Body of pancreas (tissue), 4 donors: ENCODE measurements around the gene PRM1. TPM values are rescaled to one million over a fixed set of nuclear protein-coding genes. Genes with fewer than 3 reads are reported as not detected.
A peak's percentile ranks its signal among the peaks of the same experiment; 100 is the strongest.

ENCODE experiments used
- ATAC-seq: fragments of 150-250 bp; one replicate; pipeline ENCODE4 v1.9.1; 2016
- DNase-seq, 4 donors: peaks; one replicate each; pipeline ENCODE4 v3.0.0-alpha.2; 2019
- H3K27ac ChIP-seq, 4 donors: fragments of 200-600 bp; sonication (generic); 1 replicate in 3 of 4; 2 replicates in 1 of 4; pipeline versions ENCODE4 v1.5.1 to v1.6.1; 2016 to 2019; ENCODE audit warnings: mild to moderate bottlenecking in 1 of 4, mixed read lengths in 1 of 4, moderate library complexity in 1 of 4
- H3K27me3 ChIP-seq, 2 donors: fragments of 200-600 bp; sonication (generic); one replicate each; pipeline ENCODE4 v1.6.0; 2016; ENCODE audit warnings: mild to moderate bottlenecking in 1 of 2
- H3K36me3 ChIP-seq, 2 donors: fragments of 200-600 bp; sonication (generic); replicated peaks in 1 of 2; 2 replicates each; pipeline ENCODE4 v1.5.1; 2016; ENCODE audit warnings: low read depth in 2 of 2; ENCODE audit not compliant: insufficient read depth in 1 of 2
- H3K4me1 ChIP-seq: fragments of 200-600 bp; sonication (generic); one replicate; pipeline ENCODE4 v1.6.0; 2016
- H3K4me3 ChIP-seq, 2 donors: fragments of 200-600 bp; sonication (generic); 1 replicate in 1 of 2; 2 replicates in 1 of 2; pipeline ENCODE4 v1.5.1; 2016 to 2019
- H3K9me3 ChIP-seq, 3 donors: fragments of 200-600 bp; sonication (generic); 1 replicate in 2 of 3; 2 replicates in 1 of 3; pipeline ENCODE4 v1.5.1; 2016
- CTCF ChIP-seq, 7 experiments: fragments of 450-650 bp in 4 of 7; fragments of 200-600 bp in 3 of 7; sonication (generic) in 3 of 7; IDR thresholded peaks; one replicate each; pipeline ENCODE4 v1.5.1; 2016 to 2019; ENCODE audit warnings: antibody characterized with exemption in 7 of 7
- POLR2A ChIP-seq, 3 donors: fragments of 450-650 bp; IDR thresholded peaks; one replicate each; pipeline ENCODE4 v1.6.1; 2016; ENCODE audit warnings: antibody characterized with exemption in 3 of 3, mild to moderate bottlenecking in 2 of 3
- WGBS, 2 donors: methylation state at CpG; one replicate each; pipeline ENCODE4 v1.1.5; 2017; 5-methylcytosine and 5-hydroxymethylcytosine counted together
- intact Hi-C: fragments of 100-400 bp; cut with DNase I; formaldehyde crosslinking; loops from one replicate; pipeline ENCODE4 v1.15.1; 2023
- total RNA-seq, 2 donors: library from RNA; depleted of rRNA; stranded (reverse); fragments of >200 nt; gene quantifications; one replicate each; pipeline ENCODE4 v1.1.0, GENCODE V29; 2016

The PRM1 gene
- total RNA-seq, 2 donors from 2014 or later, result not detected

DNA sequence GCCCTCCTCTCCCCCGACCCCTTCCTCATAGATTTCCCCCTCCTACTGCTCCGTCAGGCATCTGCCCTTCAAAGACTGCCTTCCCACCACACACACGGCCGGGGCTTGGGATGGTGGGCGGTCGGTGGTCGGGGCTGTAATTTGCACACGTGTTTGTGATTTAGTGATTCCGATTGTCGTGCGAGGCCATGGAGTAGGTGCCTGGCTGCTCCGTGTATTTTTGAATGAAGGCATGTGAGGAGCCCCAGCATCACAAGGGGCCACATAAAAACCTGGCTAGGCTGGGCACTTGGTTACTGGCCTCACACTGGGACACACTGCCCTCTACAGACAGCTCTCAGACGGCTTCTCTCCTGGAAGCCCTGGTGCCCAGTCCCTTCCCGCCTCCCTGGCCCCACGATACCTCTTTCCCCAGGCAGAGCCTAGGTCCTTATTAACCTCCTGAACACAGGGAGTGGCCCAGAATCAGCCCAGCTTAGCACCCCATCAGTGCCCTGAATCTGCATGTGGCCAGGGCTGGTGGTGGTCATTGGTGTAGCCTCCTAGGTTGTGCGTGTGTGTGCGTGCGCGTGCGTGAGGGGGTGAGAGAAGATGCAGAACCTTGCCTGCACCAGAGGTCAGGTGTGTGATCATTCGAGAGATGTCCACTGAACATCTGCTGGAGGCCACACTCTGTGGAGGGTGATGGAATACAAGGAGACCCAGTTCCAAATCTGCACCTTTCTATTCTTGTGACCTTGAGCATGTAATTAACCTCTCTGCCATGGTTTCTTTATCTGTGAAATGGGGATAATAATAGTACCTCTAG is 23.8 kb downstream of the PRM1 start:
- DNase-seq (peak; percentile 77 to 87 (median 84)), ATAC-seq (peak; percentile 56)
- H3K36me3 ChIP-seq, result no peaks in the 10 kb centered on the region
- no peak overlapping the region for H3K4me3 ChIP-seq
- no peaks in the 10 kb centered on the region for H3K27me3 ChIP-seq
- WGBS, 2 donors, result 18 to 26% methylated on average over 18 to 21 of the region's 21 CpGs
- TF ChIP-seq POLR2A (IDR thresholded peaks at IDR 0.05), result no peak
- peak; percentile 46 to 79 (median 66) for TF ChIP-seq CTCF (IDR thresholded peaks at IDR 0.05)
- H3K9me3 ChIP-seq, result no peaks in the 10 kb centered on the region
- intact Hi-C loops, result no loop called here
- peaks cover 34% of the 10 kb centered on the region for H3K4me1 ChIP-seq
- H3K27ac ChIP-seq, result peak overlapping the region; percentile 88 to 99 (median 94)

DNA sequence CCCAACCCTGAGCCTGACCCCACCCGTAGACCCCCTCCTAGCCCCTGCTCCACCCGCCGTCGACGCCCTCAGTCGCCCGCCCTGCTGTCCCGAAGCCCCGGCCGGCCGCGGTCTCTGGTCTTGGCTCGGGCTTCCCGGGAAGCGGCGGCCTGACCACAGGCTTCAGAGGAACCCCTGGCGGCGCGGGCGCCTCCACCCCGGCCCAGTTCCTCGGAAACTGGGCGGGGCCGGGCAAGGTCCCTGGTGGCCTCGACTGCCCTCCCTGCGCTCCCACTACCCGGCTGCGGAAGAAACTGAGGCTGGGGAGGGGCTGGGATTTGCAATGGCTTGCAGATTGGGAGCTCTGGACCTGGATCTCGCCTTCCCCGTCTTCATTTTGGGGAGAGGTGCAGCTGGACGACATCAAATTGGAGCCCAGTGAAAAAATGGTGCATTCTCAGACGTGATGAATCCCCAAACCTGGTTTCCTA is 24.4 kb downstream of the PRM1 start:
- ATAC-seq (peak; percentile 21), DNase-seq (peak; percentile 54 to 66 (median 58))
- no peaks in the 10 kb centered on the region for H3K9me3 ChIP-seq
- no peaks in the 10 kb centered on the region for H3K27me3 ChIP-seq
- intact Hi-C loops, result no loop called here
- 0 to 1% methylated on average over 19 to 26 of the region's 32 CpGs for WGBS, 2 donors
- peak overlapping the region; percentile 88 to 99 (median 94) for H3K27ac ChIP-seq
- peaks cover 34% of the 10 kb centered on the region for H3K4me1 ChIP-seq
- H3K4me3 ChIP-seq, result peak overlapping the region; percentile 69 to 84
- H3K36me3 ChIP-seq, result no peaks in the 10 kb centered on the region
- TF ChIP-seq CTCF (IDR thresholded peaks at IDR 0.05) (no peak), POLR2A (IDR thresholded peaks at IDR 0.05) (no peak)

- ATAC-seq (peak; percentile 79), DNase-seq (peak; percentile 84 to 88 (median 86))
- WGBS, 2 donors, result 1% methylated on average over 28 to 98 of the region's 100 CpGs
- peak within 1 kb of the TSS; percentile 88 to 99 (median 94) for H3K27ac ChIP-seq
- H3K36me3 ChIP-seq, result no peaks in the 10 kb centered on the region
- peak within 1 kb of the TSS; percentile 69 to 84 for H3K4me3 ChIP-seq
- no peaks in the 10 kb centered on the region for H3K27me3 ChIP-seq
- peaks cover 34% of the 10 kb centered on the region for H3K4me1 ChIP-seq
- TF ChIP-seq POLR2A (IDR thresholded peaks at IDR 0.05) (peak; percentile 77 to 95 (median 82)), CTCF (IDR thresholded peaks at IDR 0.05) (peak; percentile 64 to 95 (median 88))
- no peaks in the 10 kb centered on the region for H3K9me3 ChIP-seq
- intact Hi-C loops, result no loop called here
These were observed 25.1 kb downstream of the PRM1 start, which contains the start of gene SOCS1 for GRCh38 chr16:11255737-11256660. Gene SOCS1 (minus strand): TSS chr16:11256204. CDS start chr16:11255478, 726 bp downstream.

- Histone ChIP-seq H3K27me3 (no peaks in the 10 kb centered on the region), H3K4me1 (peaks cover 34% of the 10 kb centered on the region), H3K27ac (peak overlapping the region; percentile 88 to 99 (median 94)), H3K9me3 (no peaks in the 10 kb centered on the region), H3K4me3 (peak overlapping the region; percentile 2 to 21), H3K36me3 (no peaks in the 10 kb centered on the region)
- no peak for ATAC-seq
- 0 to 3% methylated on average over 3 to 103 of the region's 105 CpGs for WGBS, 2 donors
- DNase-seq, result peak; percentile 33 to 53 (median 42)
- intact Hi-C loops, result no loop called here
- TF ChIP-seq CTCF (IDR thresholded peaks at IDR 0.05), result peak in 1 of 7 experiments; percentile 11
- no peak for TF ChIP-seq POLR2A (IDR thresholded peaks at IDR 0.05)
These were observed 26.0 kb downstream of the PRM1 start for GRCh38 chr16:11254913-11255736.
